Spinal cord (tissue), 10 donors: ENCODE measurements around the gene ARHGAP26. TPM values are rescaled to one million over a fixed set of nuclear protein-coding genes. Genes with fewer than 3 reads are reported as not detected.

ENCODE experiments used
- DNase-seq, 6 donors: peaks; one replicate each; pipeline versions ENCODE4 v3.0.0 to v3.0.0-alpha.2; 2013 to 2015; ENCODE audit warnings: low spot score in 6 of 6, low read depth in 4 of 6
- H3K27ac ChIP-seq: one replicate; pipeline ENCODE4 v1.5.1; 2013; ENCODE audit warnings: low read depth, low read length, control low read depth
- H3K27me3 ChIP-seq: one replicate; pipeline ENCODE4 v1.6.1; 2013; ENCODE audit warnings: low read length; ENCODE audit not compliant: control insufficient read depth, insufficient read depth
- H3K36me3 ChIP-seq: one replicate; pipeline ENCODE4 v1.6.1; 2013; ENCODE audit warnings: low read length; ENCODE audit not compliant: control insufficient read depth, insufficient read depth
- H3K4me1 ChIP-seq: one replicate; pipeline ENCODE4 v1.6.1; 2013; ENCODE audit warnings: low read length; ENCODE audit not compliant: control insufficient read depth, insufficient read depth
- H3K4me3 ChIP-seq: one replicate; pipeline ENCODE4 v1.5.1; 2013; ENCODE audit warnings: low read depth, low read length, control low read depth
- H3K9me3 ChIP-seq: one replicate; pipeline ENCODE4 v1.6.1; 2013; ENCODE audit warnings: low read length; ENCODE audit not compliant: control insufficient read depth, insufficient read depth
- WGBS: methylation state at CpG from one replicate; pipeline ENCODE4 v1.1.5; 2013; ENCODE audit warnings: missing lambda C conversion rate; ENCODE audit not compliant: insufficient coverage; 5-methylcytosine and 5-hydroxymethylcytosine counted together
- polyA plus RNA-seq, 2 donors: library from polyadenylated mRNA; unstranded; fragments of 120-200 nt; gene quantifications; one replicate each; pipeline ENCODE4 v1.2.1, GENCODE V29; 2013; ENCODE audit not compliant: insufficient read length in 2 of 2
- total RNA-seq, 2 donors: library from RNA; depleted of rRNA in 1 of 2; stranded (reverse); fragments of 120-200 nt in 1 of 2; fragments of >200 nt in 1 of 2; gene quantifications; one replicate each; pipeline versions ENCODE4 v1.2.3 to v1.2.4, GENCODE V29; 2013 to 2014
- donor health status: healthy.

Gene ARHGAP26
- total and polyA plus RNA-seq, 4 donors = 21.9 to 39.7 (median 22.4) TPM

GRCh38 chr5:142808878-142809598 is 38.9 kb downstream of the ARHGAP26 start:
- Histone ChIP-seq H3K4me3 (no peak overlapping the region), H3K27me3 (no peaks in the 10 kb centered on the region), H3K4me1 (peaks cover 18% of the 10 kb centered on the region), H3K36me3 (no peaks in the 10 kb centered on the region), H3K27ac (no peak overlapping the region), H3K9me3 (no peaks in the 10 kb centered on the region)
- whole genome bisulfite sequencing = 57% methylated on average over 1 of the region's 2 CpGs
- no peak for DNase-seq

GRCh38 chr5:142810081-142810480 is 39.9 kb downstream of the ARHGAP26 start:
- Histone ChIP-seq H3K27me3 (no peaks in the 10 kb centered on the region), H3K27ac (peak overlapping the region; percentile 0), H3K4me1 (peaks cover 18% of the 10 kb centered on the region), H3K4me3 (no peak overlapping the region), H3K9me3 (no peaks in the 10 kb centered on the region), H3K36me3 (no peaks in the 10 kb centered on the region)
- no CpG with 5 or more reads among the region's 1 CpG for WGBS
- peak in 3 of 6 donors; percentile 15 to 73 (median 18) for DNase-seq

GRCh38 chr5:142810743-142811290 is 40.6 kb downstream of the ARHGAP26 start:
- Histone ChIP-seq H3K27me3 (no peaks in the 10 kb centered on the region), H3K4me1 (peaks cover 18% of the 10 kb centered on the region), H3K36me3 (no peaks in the 10 kb centered on the region), H3K27ac (peak overlapping the region; percentile 44), H3K9me3 (no peaks in the 10 kb centered on the region), H3K4me3 (no peak overlapping the region)
- DNase-seq = peak in 4 of 6 donors; percentile 17 to 64 (median 36)
- WGBS = 43% methylated on average over 1 of the region's 6 CpGs

- no peaks in the 10 kb centered on the region for H3K36me3 ChIP-seq
- DNase-seq = no peak
- WGBS = no CpG with 5 or more reads among the region's 10 CpGs
- H3K27me3 ChIP-seq = no peaks in the 10 kb centered on the region
- H3K27ac ChIP-seq = no peak overlapping the region
- H3K4me1 ChIP-seq = peaks cover 26% of the 10 kb centered on the region
- H3K9me3 ChIP-seq = no peaks in the 10 kb centered on the region
- no peak overlapping the region for H3K4me3 ChIP-seq
Observed at GRCh38 chr5:142811866-142812557, 41.8 kb downstream of the ARHGAP26 start.

GRCh38 chr5:142813220-142813619 is 43.0 kb downstream of the ARHGAP26 start:
- H3K36me3 ChIP-seq = no peaks in the 10 kb centered on the region
- H3K4me3 ChIP-seq = no peak overlapping the region
- no peak for DNase-seq
- H3K27ac ChIP-seq = no peak overlapping the region
- 100% methylated on average over 2 of the region's 3 CpGs for WGBS
- no peaks in the 10 kb centered on the region for H3K9me3 ChIP-seq
- H3K27me3 ChIP-seq = no peaks in the 10 kb centered on the region
- peaks cover 28% of the 10 kb centered on the region for H3K4me1 ChIP-seq

- Histone ChIP-seq H3K27me3 (no peaks in the 10 kb centered on the region), H3K4me1 (peaks cover 29% of the 10 kb centered on the region), H3K36me3 (no peaks in the 10 kb centered on the region), H3K27ac (peak overlapping the region; percentile 11), H3K9me3 (no peaks in the 10 kb centered on the region), H3K4me3 (no peak overlapping the region)
- no peak for DNase-seq
- WGBS = 88% methylated on average over 2 of the region's 3 CpGs
Observed at GRCh38 chr5:142814122-142814521, 43.9 kb downstream of the ARHGAP26 start.

GRCh38 chr5:142815469-142815868 is 45.3 kb downstream of the ARHGAP26 start:
- Histone ChIP-seq H3K9me3 (no peaks in the 10 kb centered on the region), H3K36me3 (no peaks in the 10 kb centered on the region), H3K4me3 (no peak overlapping the region), H3K27me3 (no peaks in the 10 kb centered on the region), H3K27ac (no peak overlapping the region), H3K4me1 (peaks cover 26% of the 10 kb centered on the region)
- DNase-seq = no peak
- 100% methylated on average over 2 of the region's 2 CpGs for WGBS

- Histone ChIP-seq H3K27me3 (no peaks in the 10 kb centered on the region), H3K9me3 (no peaks in the 10 kb centered on the region), H3K4me3 (no peak overlapping the region), H3K27ac (no peak overlapping the region), H3K4me1 (peaks cover 22% of the 10 kb centered on the region), H3K36me3 (no peaks in the 10 kb centered on the region)
- 62% methylated on average over 6 of the region's 6 CpGs for WGBS
- peak in 3 of 6 donors; percentile 17 to 75 (median 64) for DNase-seq
Observed at GRCh38 chr5:142816531-142817430, 46.6 kb downstream of the ARHGAP26 start.

- no peak overlapping the region for H3K27ac ChIP-seq
- no peak overlapping the region for H3K4me3 ChIP-seq
- no peaks in the 10 kb centered on the region for H3K27me3 ChIP-seq
- peaks cover 17% of the 10 kb centered on the region for H3K4me1 ChIP-seq
- 83% methylated on average over 1 of the region's 3 CpGs for WGBS
- DNase-seq = no peak
- H3K9me3 ChIP-seq = no peaks in the 10 kb centered on the region
- no peaks in the 10 kb centered on the region for H3K36me3 ChIP-seq
Observed at GRCh38 chr5:142817949-142818431, 47.8 kb downstream of the ARHGAP26 start.
